IPS-20b (cell line): ENCODE results near the gene UNC45A.

Experiments used
- H3K27ac ChIP-seq: one replicate; pipeline ENCODE4 v1.5.1; 2013; ENCODE audit warnings: low read length
- H3K27me3 ChIP-seq: 2 replicates; pipeline ENCODE4 v1.6.1; 2013; ENCODE audit warnings: mild to moderate bottlenecking, low read length, inconsistent platforms; ENCODE audit not compliant: insufficient read depth
- H3K36me3 ChIP-seq: 2 replicates; pipeline ENCODE4 v1.6.1; 2013; ENCODE audit warnings: low read depth, mild to moderate bottlenecking, inconsistent platforms, low read length, moderate library complexity; ENCODE audit not compliant: insufficient read depth
- H3K4me1 ChIP-seq: 2 replicates; pipeline ENCODE4 v1.6.1; 2013; ENCODE audit warnings: mild to moderate bottlenecking, control low read depth, inconsistent platforms, low read length, moderate library complexity; ENCODE audit not compliant: insufficient read depth
- H3K4me3 ChIP-seq: 2 replicates; pipeline ENCODE4 v1.5.1; 2013; ENCODE audit warnings: mild to moderate bottlenecking, low read length, inconsistent platforms
- H3K9ac ChIP-seq: 2 replicates; pipeline ENCODE4 v1.6.1; 2013; ENCODE audit warnings: low read depth, mild to moderate bottlenecking, inconsistent platforms, low read length, moderate library complexity
- H3K9me3 ChIP-seq: 2 replicates; pipeline ENCODE4 v1.6.1; 2013; ENCODE audit warnings: mild to moderate bottlenecking, low read depth, low read length, inconsistent platforms; ENCODE audit not compliant: insufficient read depth

Gene UNC45A

GRCh38 chr15:90988296-90988695 lies 53.2 kb downstream of the UNC45A start:
- Histone ChIP-seq H3K4me1 (peaks cover 5% of the 10 kb centered on the region), H3K9me3 (no peaks in the 10 kb centered on the region), H3K27ac (no peak overlapping the region), H3K36me3 (peaks cover 15% of the 10 kb centered on the region), H3K27me3 (no peaks in the 10 kb centered on the region), H3K9ac (no peak overlapping the region), H3K4me3 (no peak overlapping the region)

- Histone ChIP-seq H3K9me3 (no peaks in the 10 kb centered on the region), H3K36me3 (peaks cover 6% of the 10 kb centered on the region), H3K4me1 (peaks cover 5% of the 10 kb centered on the region), H3K27ac (no peak overlapping the region), H3K27me3 (no peaks in the 10 kb centered on the region), H3K9ac (no peak overlapping the region), H3K4me3 (no peak overlapping the region)
Observed at GRCh38 chr15:90989040-90989768, 54.1 kb downstream of the UNC45A start.

- H3K27ac ChIP-seq, result no peak overlapping the region
- no peak overlapping the region for H3K9ac ChIP-seq
- H3K9me3 ChIP-seq, result no peaks in the 10 kb centered on the region
- no peaks in the 10 kb centered on the region for H3K36me3 ChIP-seq
- H3K4me3 ChIP-seq, result no peak overlapping the region
- peaks cover 5% of the 10 kb centered on the region for H3K4me1 ChIP-seq
- no peaks in the 10 kb centered on the region for H3K27me3 ChIP-seq
Observed at GRCh38 chr15:90990446-90990845, 55.4 kb downstream of the UNC45A start.

DNA sequence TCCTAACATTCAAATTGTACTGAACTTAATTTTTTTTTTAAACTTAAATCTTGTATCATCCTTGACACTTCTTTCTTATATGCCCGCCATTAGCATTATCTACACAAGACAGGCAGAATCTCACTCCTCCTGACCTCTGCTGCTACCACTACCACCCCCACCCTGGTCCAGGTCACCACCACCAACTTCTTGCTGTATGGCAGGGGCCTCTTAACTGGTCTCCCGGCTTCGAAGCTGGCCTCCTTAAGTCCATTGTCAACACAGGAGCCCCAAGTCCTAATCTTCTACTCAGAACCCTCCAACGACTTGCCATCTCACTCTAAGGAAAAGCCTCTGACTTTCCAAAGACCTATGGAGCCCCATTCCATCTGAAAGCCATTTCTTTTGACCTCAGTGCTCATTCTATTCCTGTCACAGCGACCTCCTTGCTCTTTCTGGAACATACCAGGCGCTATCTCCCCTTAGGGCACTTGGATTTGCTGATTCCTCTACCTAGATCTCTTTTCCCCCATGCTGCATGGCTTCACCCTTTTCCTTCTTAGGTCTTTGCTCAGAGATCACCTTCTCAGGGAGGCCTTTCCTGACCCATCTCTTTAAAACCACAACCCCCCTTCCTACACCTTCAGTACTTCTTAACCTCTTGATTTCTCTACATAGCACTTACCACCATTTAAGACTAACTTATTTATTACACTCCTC lies 56.7 kb downstream of the UNC45A start:
- Histone ChIP-seq H3K27me3 (no peaks in the 10 kb centered on the region), H3K4me3 (no peak overlapping the region), H3K27ac (no peak overlapping the region), H3K36me3 (no peaks in the 10 kb centered on the region), H3K9me3 (no peaks in the 10 kb centered on the region), H3K4me1 (peaks cover 5% of the 10 kb centered on the region), H3K9ac (no peak overlapping the region)

DNA sequence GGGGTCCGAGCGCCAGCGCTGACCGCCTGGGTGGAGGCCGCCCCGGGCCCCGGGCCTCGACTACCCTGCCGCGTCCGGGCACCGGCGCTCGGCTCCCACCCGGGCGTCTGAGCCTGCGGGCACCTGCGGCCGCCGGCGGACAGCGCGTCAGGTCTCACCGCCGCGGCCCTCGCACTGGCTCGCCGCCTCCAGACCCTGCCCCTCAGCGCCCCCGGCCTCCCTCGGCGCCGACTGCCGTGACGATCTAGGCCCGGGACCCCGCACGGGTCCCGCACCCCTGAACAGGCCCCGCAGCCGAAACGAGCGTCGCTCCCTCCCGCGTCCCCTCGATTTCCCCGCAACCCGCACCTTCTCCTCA lies 59.0 kb downstream of the UNC45A start:
- peak overlapping the region; percentile 25 for H3K27ac ChIP-seq
- H3K9me3 ChIP-seq, result no peaks in the 10 kb centered on the region
- peaks cover 21% of the 10 kb centered on the region for H3K36me3 ChIP-seq
- H3K9ac ChIP-seq, result peak overlapping the region; percentile 97
- peak overlapping the region; percentile 94 for H3K4me3 ChIP-seq
- H3K27me3 ChIP-seq, result no peaks in the 10 kb centered on the region
- peaks cover 5% of the 10 kb centered on the region for H3K4me1 ChIP-seq

- H3K36me3 ChIP-seq, result peaks cover 27% of the 10 kb centered on the region
- peak within 1 kb of the TSS; percentile 97 for H3K9ac ChIP-seq
- peak within 1 kb of the TSS; percentile 94 for H3K4me3 ChIP-seq
- H3K27ac ChIP-seq, result peak within 1 kb of the TSS; percentile 70
- no peaks in the 10 kb centered on the region for H3K27me3 ChIP-seq
- H3K9me3 ChIP-seq, result no peaks in the 10 kb centered on the region
- H3K4me1 ChIP-seq, result peaks cover 5% of the 10 kb centered on the region
Observed at GRCh38 chr15:90994417-90995311, 59.6 kb downstream of the UNC45A start, which contains the start of gene PRC1. TSS of gene PRC1 (minus strand) at chr15:90994535. CDS start at chr15:90994417, 118 bp downstream.

DNA sequence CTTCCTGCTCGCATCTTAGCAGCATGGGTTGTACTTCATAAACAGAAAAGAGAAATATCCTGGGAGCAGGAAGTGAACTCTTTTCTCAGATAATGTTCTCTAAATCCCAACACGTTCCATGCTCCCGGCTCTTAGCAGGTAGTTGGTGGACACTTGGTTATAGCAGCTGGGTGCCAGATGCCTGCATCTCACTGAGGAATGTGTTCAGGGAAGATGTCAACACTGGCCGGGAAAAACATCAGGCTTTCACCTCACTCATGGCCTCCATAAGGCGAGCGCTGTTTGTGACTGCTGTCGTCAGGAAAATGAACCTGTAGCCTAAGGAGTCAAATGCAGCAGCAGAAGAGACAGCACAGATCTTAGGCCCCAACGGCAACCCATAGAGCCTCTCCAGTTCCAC lies 63.7 kb downstream of the UNC45A start:
- Histone ChIP-seq H3K9me3 (no peaks in the 10 kb centered on the region), H3K4me3 (no peak overlapping the region), H3K9ac (no peak overlapping the region), H3K27ac (no peak overlapping the region), H3K4me1 (no peaks in the 10 kb centered on the region), H3K27me3 (no peaks in the 10 kb centered on the region), H3K36me3 (peaks cover 56% of the 10 kb centered on the region)

GRCh38 chr15:91001209-91001608 lies 66.1 kb downstream of the UNC45A start:
- Histone ChIP-seq H3K4me1 (no peaks in the 10 kb centered on the region), H3K36me3 (peaks cover 78% of the 10 kb centered on the region), H3K4me3 (no peak overlapping the region), H3K27ac (no peak overlapping the region), H3K9ac (no peak overlapping the region), H3K9me3 (no peaks in the 10 kb centered on the region), H3K27me3 (no peaks in the 10 kb centered on the region)
